NT2/D1 (cell line): ENCODE results near the gene NFYC.

Source experiments
- DNase-seq: peaks from one replicate; pipeline ENCODE4 v3.0.0-alpha.2; 2011; ENCODE audit warnings: low read depth, low spot score
- H3K27me3 ChIP-seq: 2 replicates; pipeline ENCODE4 v1.6.0; 2011; ENCODE audit warnings: mild to moderate bottlenecking; ENCODE audit not compliant: insufficient read length, insufficient read depth
- H3K36me3 ChIP-seq: 2 replicates; pipeline ENCODE4 v1.6.1; 2011; ENCODE audit warnings: mild to moderate bottlenecking, low read length, mixed read lengths; ENCODE audit not compliant: insufficient read depth, insufficient read length
- H3K4me1 ChIP-seq: 2 replicates; pipeline ENCODE4 v1.5.1; 2011; ENCODE audit not compliant: insufficient read depth, insufficient read length
- H3K4me3 ChIP-seq: 2 replicates; pipeline ENCODE4 v1.5.1; 2011; ENCODE audit warnings: low read depth; ENCODE audit not compliant: insufficient read length
- H3K9ac ChIP-seq: 2 replicates; pipeline ENCODE4 v1.6.0; 2011; ENCODE audit warnings: low read depth; ENCODE audit not compliant: insufficient read length
- H3K9me3 ChIP-seq: 2 replicates; pipeline ENCODE4 v1.5.1; 2011; ENCODE audit warnings: mild to moderate bottlenecking, low read length; ENCODE audit not compliant: insufficient read depth
- SUZ12 ChIP-seq: IDR thresholded peaks from 2 replicates; pipeline ENCODE4 v1.6.1; 2011; ENCODE audit not compliant: insufficient read length, insufficient read depth; ENCODE audit errors: extremely low read depth
- YY1 ChIP-seq: IDR thresholded peaks from 2 replicates; pipeline ENCODE4 v1.6.1; 2011; ENCODE audit not compliant: insufficient read length, insufficient read depth
- ZNF274 ChIP-seq: IDR thresholded peaks from 2 replicates; pipeline ENCODE4 v1.6.1; 2011; ENCODE audit warnings: mild to moderate bottlenecking, low read depth, low read length

NFYC gene

DNA sequence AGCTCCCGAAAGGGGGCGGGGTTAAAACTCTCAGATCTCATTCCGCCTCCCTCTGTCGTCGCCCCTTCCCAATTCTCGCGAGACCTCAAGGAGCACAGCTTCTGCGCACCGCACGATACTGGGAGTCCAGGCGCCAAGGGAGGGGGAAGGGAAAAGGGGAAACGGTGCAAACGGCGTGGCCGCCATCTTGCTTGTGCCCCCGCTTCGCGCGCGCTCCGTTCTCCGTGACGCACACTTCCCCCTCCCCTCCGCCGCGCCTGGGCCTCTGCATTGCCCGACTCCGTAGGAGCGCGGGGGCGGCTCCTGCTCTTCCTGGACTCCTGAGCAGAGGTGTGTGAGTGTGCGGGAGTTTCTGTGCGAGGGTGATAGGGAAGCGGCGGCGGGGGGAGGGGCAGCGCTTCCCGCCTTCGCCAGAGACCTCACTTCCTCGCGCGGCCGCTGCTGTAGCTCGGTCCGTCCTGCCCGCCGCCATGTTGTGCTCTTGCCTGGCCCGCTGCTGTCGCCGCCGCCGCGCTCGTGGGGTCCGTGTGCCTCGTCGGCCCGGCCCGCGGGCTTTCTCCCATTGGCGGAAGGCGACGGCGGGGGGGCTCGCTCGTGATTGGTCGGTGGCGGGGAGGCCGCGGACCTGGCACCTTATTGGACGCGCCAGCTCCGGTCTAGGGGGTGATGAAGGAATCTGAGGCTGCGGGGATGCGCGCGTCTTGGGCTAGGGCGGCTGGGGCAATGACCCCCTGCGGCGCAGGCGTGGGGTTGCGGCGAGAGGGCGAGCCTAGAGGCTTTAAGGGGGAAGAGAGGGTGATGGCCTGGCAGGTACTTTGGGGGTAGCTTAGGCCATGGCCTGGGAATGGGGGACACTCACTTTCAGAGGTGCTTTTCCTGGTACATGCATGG, at the start of gene NFYC:
TSS of gene NFYC (plus strand) at position 167 of the 891 bp plus-strand sequence. CDS start 47,140 bp downstream, outside the sequence.
- Histone ChIP-seq H3K36me3 (peaks cover 28% of the 10 kb centered on the region), H3K4me1 (peaks cover 3% of the 10 kb centered on the region), H3K27me3 (no peaks in the 10 kb centered on the region), H3K9ac (peak within 1 kb of the TSS; percentile 96), H3K9me3 (no peaks in the 10 kb centered on the region), H3K4me3 (peak within 1 kb of the TSS; percentile 83)
- peak; percentile 100 for DNase-seq
- no peak for TF ChIP-seq SUZ12
- TF ChIP-seq ZNF274, result no peak
- peak; percentile 93 for TF ChIP-seq YY1

DNA sequence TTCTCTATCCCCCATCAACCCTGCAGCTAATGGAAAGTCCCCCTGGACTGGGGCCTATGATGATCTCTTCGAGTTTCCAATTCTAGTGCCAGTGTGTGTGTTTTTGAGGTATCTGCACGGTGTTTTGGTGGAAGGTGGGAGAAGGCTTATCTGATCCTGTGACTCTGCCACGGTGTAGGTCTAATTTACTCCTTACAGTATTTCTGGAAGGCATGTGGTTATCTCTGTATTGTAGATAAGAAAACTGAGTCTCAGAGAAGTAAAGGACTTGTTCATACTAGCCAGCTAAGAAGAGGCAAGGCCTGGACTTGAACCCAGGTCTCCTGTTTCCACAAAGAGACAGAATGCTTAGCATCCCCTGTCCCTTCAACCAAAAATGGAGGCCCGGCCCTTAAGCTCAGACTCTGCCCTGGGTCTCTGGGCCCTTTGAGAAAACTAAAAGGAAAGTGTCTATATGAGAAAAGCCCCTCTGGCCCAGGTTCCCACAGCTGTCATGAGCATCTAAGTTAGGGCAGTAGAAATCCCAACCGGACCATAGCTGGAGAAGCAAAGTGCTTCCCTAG, 46.3 kb upstream of the NFYC start:
- no peaks in the 10 kb centered on the region for H3K27me3 ChIP-seq
- peaks cover 18% of the 10 kb centered on the region for H3K4me1 ChIP-seq
- no peak overlapping the region for H3K4me3 ChIP-seq
- H3K36me3 ChIP-seq, result no peaks in the 10 kb centered on the region
- no peak for DNase-seq
- no peak overlapping the region for H3K9ac ChIP-seq
- H3K9me3 ChIP-seq, result no peaks in the 10 kb centered on the region
- TF ChIP-seq SUZ12, result no peak
- TF ChIP-seq ZNF274, result no peak
- no peak for TF ChIP-seq YY1

DNA sequence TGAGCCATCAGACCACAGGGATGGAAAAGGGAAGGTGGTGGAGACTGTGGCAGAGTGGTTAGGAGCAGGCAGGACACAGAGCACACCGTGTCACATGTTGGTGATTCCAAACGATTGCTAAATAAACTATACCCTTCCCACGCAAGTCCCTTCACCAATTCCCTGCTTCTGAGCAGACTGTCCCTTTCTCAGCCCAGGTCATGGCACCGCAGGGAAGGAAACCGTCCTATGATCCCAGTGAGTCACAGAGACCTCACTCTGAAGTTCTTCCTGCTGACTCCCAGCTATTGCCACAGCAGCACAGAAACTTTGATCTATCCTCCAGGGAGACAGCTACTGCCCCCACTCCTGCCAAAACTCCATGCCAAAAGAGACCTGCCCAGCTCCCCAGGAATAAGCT, 45.2 kb upstream of the NFYC start:
- DNase-seq, result no peak
- Histone ChIP-seq H3K9ac (peak overlapping the region; percentile 12), H3K27me3 (no peaks in the 10 kb centered on the region), H3K9me3 (no peaks in the 10 kb centered on the region), H3K36me3 (no peaks in the 10 kb centered on the region), H3K4me1 (peaks cover 19% of the 10 kb centered on the region), H3K4me3 (no peak overlapping the region)
- TF ChIP-seq YY1 (no peak), SUZ12 (no peak)

DNA sequence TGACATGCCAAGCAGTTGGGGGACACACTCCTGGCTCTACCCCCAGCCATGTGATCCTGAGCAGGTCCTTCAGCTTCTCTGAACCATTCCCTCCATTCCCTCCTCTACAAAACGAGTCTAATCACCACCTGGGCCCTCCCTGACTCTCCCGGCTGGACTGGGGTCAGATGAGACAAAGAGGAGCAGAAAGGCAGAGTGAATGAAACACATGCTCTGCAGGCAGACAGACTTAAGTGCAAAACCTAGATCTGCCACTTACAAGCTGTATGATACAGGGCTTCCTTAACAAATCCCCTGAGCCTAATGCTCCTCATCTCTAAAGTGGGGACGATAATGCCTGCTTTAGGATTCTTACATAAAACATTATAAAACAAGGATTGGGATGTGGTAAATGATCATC, 43.3 kb upstream of the NFYC start:
- Histone ChIP-seq H3K27me3 (no peaks in the 10 kb centered on the region), H3K9ac (no peak overlapping the region), H3K4me1 (peaks cover 20% of the 10 kb centered on the region), H3K9me3 (no peaks in the 10 kb centered on the region), H3K36me3 (no peaks in the 10 kb centered on the region), H3K4me3 (no peak overlapping the region)
- TF ChIP-seq ZNF274 (no peak), SUZ12 (no peak), YY1 (no peak)
- no peak for DNase-seq

DNA sequence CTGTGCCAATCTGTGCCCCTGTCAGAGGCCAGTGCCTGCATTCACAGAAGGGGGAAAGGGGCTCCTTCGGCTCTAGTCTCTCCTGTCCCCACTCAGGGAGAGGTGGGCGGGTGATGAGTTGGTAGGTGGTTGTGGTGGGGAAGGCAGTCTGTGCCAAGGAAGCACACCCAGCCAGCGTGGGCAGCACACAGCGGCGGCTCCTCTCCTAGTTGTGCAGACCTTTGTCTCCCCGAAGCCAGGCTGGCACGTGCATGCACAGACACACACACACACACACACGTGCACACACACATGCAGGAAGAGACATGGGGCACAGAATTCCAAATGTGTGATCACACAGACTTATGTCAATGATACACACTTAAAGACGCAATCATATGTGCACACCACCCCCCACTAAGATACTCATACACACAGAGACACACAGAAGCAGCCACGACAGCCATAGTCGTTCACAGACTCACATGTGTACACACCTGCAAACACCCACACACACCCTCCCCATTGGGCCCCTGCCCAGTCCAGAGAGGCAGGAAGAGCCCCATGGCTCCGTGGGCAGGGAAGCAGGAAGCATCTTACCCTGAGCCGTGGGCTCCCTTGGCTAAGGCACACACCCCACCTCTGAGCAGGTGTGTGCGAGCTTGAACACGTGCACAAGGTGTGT, 42.4 kb upstream of the NFYC start:
- Histone ChIP-seq H3K27me3 (no peaks in the 10 kb centered on the region), H3K9me3 (no peaks in the 10 kb centered on the region), H3K36me3 (no peaks in the 10 kb centered on the region), H3K4me3 (no peak overlapping the region), H3K4me1 (peaks cover 26% of the 10 kb centered on the region), H3K9ac (no peak overlapping the region)
- no peak for DNase-seq
- TF ChIP-seq ZNF274 (no peak), YY1 (no peak), SUZ12 (no peak)

DNA sequence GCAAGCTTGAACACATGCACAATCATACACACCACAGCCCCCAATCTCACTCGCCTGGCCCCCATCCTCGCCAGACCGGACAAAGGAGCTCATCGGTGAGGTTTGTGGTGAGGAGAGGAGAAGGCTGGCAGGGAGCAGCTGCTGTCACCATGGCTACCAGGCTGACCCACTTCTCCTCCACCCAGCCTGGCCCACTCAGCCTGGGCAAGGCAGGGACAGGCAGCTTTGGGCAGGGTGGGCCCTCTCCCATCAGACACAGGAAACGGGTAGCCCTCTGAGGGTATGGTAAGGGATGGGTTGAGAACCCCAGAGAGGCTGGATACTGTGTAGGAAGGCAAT, 41.9 kb upstream of the NFYC start:
- Histone ChIP-seq H3K36me3 (no peaks in the 10 kb centered on the region), H3K9ac (peak overlapping the region; percentile 12), H3K27me3 (no peaks in the 10 kb centered on the region), H3K9me3 (no peaks in the 10 kb centered on the region), H3K4me3 (no peak overlapping the region), H3K4me1 (peaks cover 31% of the 10 kb centered on the region)
- TF ChIP-seq ZNF274 (no peak), YY1 (no peak), SUZ12 (no peak)
- no peak for DNase-seq

DNA sequence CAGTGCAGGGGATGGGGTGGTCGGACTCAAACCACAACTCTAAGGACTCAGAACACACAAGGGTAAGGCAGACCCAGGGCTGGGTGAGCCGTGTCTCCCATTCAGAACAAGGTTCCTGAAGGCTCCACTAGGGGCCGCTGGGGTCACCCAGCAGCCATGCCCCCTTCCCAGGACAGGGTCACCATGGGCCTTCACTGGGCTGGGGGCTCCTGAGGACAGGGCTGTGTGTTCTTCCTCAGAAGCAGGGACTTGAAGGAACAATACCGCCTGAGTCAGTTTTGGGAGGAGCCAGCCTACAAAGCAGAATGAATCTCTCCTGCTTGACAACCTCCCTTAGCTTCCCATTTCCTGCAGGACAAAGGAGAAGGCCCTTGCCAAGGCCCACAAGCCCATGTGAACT, 41.4 kb upstream of the NFYC start:
- Histone ChIP-seq H3K4me3 (no peak overlapping the region), H3K36me3 (no peaks in the 10 kb centered on the region), H3K9ac (peak overlapping the region; percentile 12), H3K9me3 (no peaks in the 10 kb centered on the region), H3K4me1 (peaks cover 32% of the 10 kb centered on the region), H3K27me3 (no peaks in the 10 kb centered on the region)
- DNase-seq, result no peak
- TF ChIP-seq SUZ12 (no peak), YY1 (no peak), ZNF274 (no peak)
